Parathyroid adenoma (tissue), 2 donors: ENCODE measurements around the gene CDKL4.

Experiments
- H2AFZ ChIP-seq: fragments of 300-600 bp; sonication (generic); one replicate; pipeline ENCODE4 v1.7.0; 2017; ENCODE audit warnings: antibody characterized with exemption, mild to moderate bottlenecking
- H3K27ac ChIP-seq: fragments of 300-600 bp; sonication (generic); one replicate; pipeline ENCODE4 v1.7.0; 2017
- H3K27me3 ChIP-seq: fragments of 300-600 bp; sonication (generic); one replicate; pipeline ENCODE4 v1.7.0; 2017; ENCODE audit warnings: low read length; ENCODE audit not compliant: control insufficient read depth, insufficient read depth
- H3K36me3 ChIP-seq: fragments of 300-600 bp; sonication (generic); one replicate; pipeline ENCODE4 v1.7.0; 2017; ENCODE audit warnings: low read length; ENCODE audit not compliant: control insufficient read depth, insufficient read depth
- H3K4me1 ChIP-seq: fragments of 300-600 bp; sonication (generic); one replicate; pipeline ENCODE4 v1.7.0; 2017; ENCODE audit warnings: control low read depth
- H3K4me2 ChIP-seq: fragments of 300-600 bp; sonication (generic); one replicate; pipeline ENCODE4 v1.7.0; 2017; ENCODE audit warnings: low read length
- H3K4me3 ChIP-seq: fragments of 300-600 bp; sonication (generic); one replicate; pipeline ENCODE4 v1.7.0; 2017; ENCODE audit warnings: low read depth, low read length
- H3K79me2 ChIP-seq: fragments of 300-600 bp; sonication (generic); one replicate; pipeline ENCODE4 v1.7.0; 2017; ENCODE audit warnings: control low read depth
- H3K9ac ChIP-seq: fragments of 300-600 bp; sonication (generic); one replicate; pipeline ENCODE4 v1.7.0; 2017; ENCODE audit warnings: mild to moderate bottlenecking
- H3K9me3 ChIP-seq: fragments of 300-600 bp; sonication (generic); one replicate; pipeline ENCODE4 v1.7.0; 2017; ENCODE audit warnings: low read length; ENCODE audit not compliant: control insufficient read depth
- TF ChIP-seq, protein P1 (sequence below): fragments of 300-600 bp; sonication (generic); IDR thresholded peaks from one replicate; pipeline ENCODE4 v1.7.0; 2017; ENCODE audit warnings: antibody characterized with exemption, mild to moderate bottlenecking
- donor health status: primary hyperparathyroidism.

Gene CDKL4

GRCh38 chr2:39164089-39164488 is 79.7 kb downstream of the CDKL4 start:
- H3K4me1 ChIP-seq, result peaks cover 6% of the 10 kb centered on the region
- H3K9me3 ChIP-seq, result no peaks in the 10 kb centered on the region
- no peak overlapping the region for H3K27ac ChIP-seq
- TF ChIP-seq, protein P1, sequence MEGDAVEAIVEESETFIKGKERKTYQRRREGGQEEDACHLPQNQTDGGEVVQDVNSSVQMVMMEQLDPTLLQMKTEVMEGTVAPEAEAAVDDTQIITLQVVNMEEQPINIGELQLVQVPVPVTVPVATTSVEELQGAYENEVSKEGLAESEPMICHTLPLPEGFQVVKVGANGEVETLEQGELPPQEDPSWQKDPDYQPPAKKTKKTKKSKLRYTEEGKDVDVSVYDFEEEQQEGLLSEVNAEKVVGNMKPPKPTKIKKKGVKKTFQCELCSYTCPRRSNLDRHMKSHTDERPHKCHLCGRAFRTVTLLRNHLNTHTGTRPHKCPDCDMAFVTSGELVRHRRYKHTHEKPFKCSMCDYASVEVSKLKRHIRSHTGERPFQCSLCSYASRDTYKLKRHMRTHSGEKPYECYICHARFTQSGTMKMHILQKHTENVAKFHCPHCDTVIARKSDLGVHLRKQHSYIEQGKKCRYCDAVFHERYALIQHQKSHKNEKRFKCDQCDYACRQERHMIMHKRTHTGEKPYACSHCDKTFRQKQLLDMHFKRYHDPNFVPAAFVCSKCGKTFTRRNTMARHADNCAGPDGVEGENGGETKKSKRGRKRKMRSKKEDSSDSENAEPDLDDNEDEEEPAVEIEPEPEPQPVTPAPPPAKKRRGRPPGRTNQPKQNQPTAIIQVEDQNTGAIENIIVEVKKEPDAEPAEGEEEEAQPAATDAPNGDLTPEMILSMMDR, result no peak
- H3K27me3 ChIP-seq, result no peaks in the 10 kb centered on the region
- no peaks in the 10 kb centered on the region for H3K79me2 ChIP-seq
- no peak overlapping the region for H3K4me2 ChIP-seq
- no peak overlapping the region for H2AFZ ChIP-seq
- no peak overlapping the region for H3K9ac ChIP-seq
- no peak overlapping the region for H3K4me3 ChIP-seq
- no peaks in the 10 kb centered on the region for H3K36me3 ChIP-seq

DNA sequence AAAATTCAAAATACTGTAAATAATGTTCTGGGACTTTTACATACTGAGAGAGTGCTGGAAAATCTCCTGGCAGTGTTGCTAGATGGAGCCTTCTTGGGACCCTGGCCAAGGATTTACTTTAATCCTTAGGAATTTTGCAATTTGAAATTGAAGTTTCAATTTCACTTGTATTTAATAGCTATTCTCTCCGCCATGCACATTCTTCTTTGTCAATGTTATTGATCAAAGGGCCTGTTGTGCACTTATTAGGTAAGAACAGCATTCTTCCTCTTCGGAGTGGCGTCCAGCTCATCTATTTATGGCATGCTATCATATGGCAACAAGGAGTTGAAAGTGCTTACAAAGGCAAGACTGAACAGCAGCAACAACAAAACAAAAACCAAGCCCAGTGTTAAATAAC is 82.8 kb downstream of the CDKL4 start:
- no peak overlapping the region for H3K9ac ChIP-seq
- H3K4me2 ChIP-seq, result peak overlapping the region; percentile 50
- H3K36me3 ChIP-seq, result no peaks in the 10 kb centered on the region
- H3K27me3 ChIP-seq, result no peaks in the 10 kb centered on the region
- no peaks in the 10 kb centered on the region for H3K9me3 ChIP-seq
- H3K27ac ChIP-seq, result peak overlapping the region; percentile 75
- H3K79me2 ChIP-seq, result no peaks in the 10 kb centered on the region
- peak overlapping the region; percentile 71 for H2AFZ ChIP-seq
- no peak overlapping the region for H3K4me3 ChIP-seq
- TF ChIP-seq, protein P1, result no peak
- peaks cover 6% of the 10 kb centered on the region for H3K4me1 ChIP-seq

DNA sequence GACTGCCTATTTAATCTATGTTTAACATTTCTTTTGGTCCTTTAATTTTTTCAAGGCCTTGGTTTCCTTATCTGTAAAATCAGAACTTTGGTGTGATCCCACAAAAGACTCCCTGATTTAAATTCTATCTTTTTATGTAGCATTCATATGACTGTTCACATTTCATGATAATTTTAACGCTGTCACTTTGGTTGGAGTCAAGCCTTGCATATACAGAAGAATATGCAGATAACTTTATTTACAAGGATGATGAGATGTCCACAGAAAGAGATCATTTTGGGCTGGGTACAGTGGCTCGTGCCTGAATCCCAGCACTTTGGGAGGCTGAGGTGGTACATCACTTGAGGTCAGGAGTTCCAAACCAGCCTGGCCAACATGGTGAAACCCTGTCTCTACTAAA is 84.5 kb downstream of the CDKL4 start:
- no peaks in the 10 kb centered on the region for H3K9me3 ChIP-seq
- TF ChIP-seq, protein P1, result no peak
- H3K79me2 ChIP-seq, result no peaks in the 10 kb centered on the region
- H3K27me3 ChIP-seq, result no peaks in the 10 kb centered on the region
- H2AFZ ChIP-seq, result no peak overlapping the region
- no peak overlapping the region for H3K27ac ChIP-seq
- peaks cover 6% of the 10 kb centered on the region for H3K4me1 ChIP-seq
- no peak overlapping the region for H3K4me2 ChIP-seq
- no peak overlapping the region for H3K9ac ChIP-seq
- H3K36me3 ChIP-seq, result no peaks in the 10 kb centered on the region
- H3K4me3 ChIP-seq, result no peak overlapping the region

DNA sequence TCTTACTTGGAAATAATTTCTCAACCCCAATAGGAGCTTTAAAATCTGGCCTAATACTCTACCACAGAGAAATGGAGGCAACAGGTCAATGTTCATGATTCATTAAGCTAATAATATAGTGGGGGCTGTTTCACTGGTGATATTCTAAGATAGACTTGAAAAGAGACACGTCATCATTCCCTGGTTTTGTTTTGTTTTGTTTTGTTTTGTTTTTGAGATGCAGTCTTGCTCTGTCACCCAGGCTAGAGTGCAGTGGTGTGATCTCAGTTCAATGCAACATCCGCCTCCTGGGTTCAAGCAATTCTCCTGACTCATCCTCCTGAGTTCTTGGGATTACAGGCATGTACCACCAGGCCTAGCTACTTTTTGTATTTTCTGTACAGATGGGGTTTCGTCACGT is 85.4 kb downstream of the CDKL4 start:
- Histone ChIP-seq H2AFZ (no peak overlapping the region), H3K27ac (no peak overlapping the region), H3K9ac (no peak overlapping the region), H3K79me2 (no peaks in the 10 kb centered on the region), H3K36me3 (no peaks in the 10 kb centered on the region), H3K4me2 (no peak overlapping the region), H3K27me3 (no peaks in the 10 kb centered on the region), H3K9me3 (no peaks in the 10 kb centered on the region), H3K4me3 (no peak overlapping the region), H3K4me1 (peaks cover 6% of the 10 kb centered on the region)
- TF ChIP-seq, protein P1, result no peak

GRCh38 chr2:39156846-39157245 is 86.9 kb downstream of the CDKL4 start:
- Histone ChIP-seq H3K27me3 (no peaks in the 10 kb centered on the region), H3K4me2 (no peak overlapping the region), H3K27ac (no peak overlapping the region), H3K4me3 (no peak overlapping the region), H2AFZ (no peak overlapping the region), H3K79me2 (no peaks in the 10 kb centered on the region), H3K4me1 (peaks cover 6% of the 10 kb centered on the region), H3K9ac (no peak overlapping the region), H3K36me3 (no peaks in the 10 kb centered on the region), H3K9me3 (no peaks in the 10 kb centered on the region)
- TF ChIP-seq, protein P1, result no peak
